Activated T-helper 1 cell treated with anti-CD3 and anti-CD28 coated beads, Interleukin-2, amount 50 U/mL, for 16 hours (primary cell): ENCODE results near the gene FARSA.
"Not testable (repeated sequence)": the region's sequence is repeated elsewhere in the genome, so short reads cannot be mapped to it uniquely, and the experiment has no call there.

Experiments used
- DNase-seq, 2 donors: peaks; one replicate each; pipeline ENCODE4 v3.0.0-alpha.2; 2020; ENCODE audit warnings: low read depth in 1 of 2, low spot score in 1 of 2

Gene FARSA

DNA sequence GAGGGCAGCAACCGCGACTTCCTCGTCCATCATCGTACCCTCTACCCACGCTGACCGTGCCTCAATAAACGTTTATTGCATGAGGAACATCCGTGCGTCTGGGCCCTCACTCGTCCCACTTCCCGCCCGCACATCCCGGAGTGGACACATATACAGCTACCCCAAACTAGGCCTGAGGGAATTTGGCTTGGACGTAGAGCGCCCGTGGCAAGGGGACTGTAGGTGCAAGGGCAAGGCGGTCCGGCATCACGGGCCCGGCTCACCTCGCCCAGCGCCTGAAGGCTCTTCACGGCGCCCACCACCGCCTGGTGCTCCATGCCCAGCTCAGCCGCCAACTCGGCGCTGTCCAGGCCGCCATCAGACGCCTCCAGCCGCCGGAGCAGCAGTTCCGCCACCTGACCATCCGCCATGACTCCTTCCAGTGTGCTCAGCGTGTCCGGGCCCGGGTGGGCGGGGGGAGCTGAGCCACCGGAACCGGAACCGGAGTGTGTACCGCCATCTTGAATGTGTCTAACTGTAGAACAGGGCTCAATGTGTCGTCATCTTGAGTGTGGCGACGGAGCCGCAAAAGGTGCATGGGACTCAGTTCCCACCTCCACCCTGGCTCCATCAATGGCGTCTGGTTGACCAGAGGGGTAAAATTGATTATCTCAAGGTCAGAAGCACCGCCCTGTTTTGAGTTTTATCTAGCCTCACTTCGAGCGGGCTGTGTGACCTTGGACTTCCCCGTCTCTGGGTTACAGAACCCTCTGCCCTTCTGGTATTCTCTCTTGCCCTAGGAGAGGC is at the start of gene FARSA:
Gene FARSA, minus strand, starts transcription at position 425 of the 786 bp plus-strand sequence. Its CDS starts 15 bp downstream, at position 410.
- DNase-seq, result peak; percentile 74 to 83

DNA sequence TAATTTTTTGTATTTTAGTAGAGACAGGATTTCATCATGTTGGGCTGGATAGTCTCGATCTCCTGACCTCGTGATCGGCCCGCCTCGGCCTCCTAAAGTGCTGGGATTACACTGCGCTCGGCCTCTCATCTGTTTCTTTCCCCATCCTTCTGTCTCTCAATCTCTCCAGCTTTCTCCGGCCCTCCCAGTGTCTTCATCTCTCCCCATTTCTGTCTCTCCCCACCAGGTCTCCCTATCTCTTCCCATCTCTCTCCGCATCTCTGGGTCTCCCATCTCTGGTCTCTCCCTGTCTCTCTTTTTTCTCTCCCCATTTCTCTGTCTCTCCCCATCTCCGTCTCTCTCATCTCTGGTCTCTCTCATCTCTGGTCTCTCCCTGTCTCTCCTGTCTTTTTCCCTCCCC is 49.6 kb upstream of the FARSA start:
- no peak for DNase-seq

DNA sequence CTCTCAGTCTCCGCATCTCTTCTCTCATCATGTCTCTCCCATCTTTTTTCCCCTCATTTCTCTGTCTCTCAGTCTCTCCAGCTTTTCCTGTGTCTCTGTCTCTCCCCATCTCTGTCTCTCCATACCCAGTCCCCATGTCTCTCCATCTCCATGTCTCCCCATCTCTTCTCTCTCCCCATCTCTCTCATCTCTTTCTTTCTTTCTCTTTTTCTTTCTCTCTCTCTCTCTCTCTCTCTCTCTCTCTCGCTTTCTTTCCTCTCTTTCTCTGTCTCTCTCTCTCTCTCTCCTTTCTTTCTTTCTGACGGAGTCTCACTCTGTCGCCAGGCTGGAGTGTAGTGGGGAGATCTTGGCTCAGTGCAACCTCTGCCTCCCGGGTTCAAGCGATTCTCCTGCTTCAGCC is 49.1 kb upstream of the FARSA start:
- DNase-seq, result no peak

DNA sequence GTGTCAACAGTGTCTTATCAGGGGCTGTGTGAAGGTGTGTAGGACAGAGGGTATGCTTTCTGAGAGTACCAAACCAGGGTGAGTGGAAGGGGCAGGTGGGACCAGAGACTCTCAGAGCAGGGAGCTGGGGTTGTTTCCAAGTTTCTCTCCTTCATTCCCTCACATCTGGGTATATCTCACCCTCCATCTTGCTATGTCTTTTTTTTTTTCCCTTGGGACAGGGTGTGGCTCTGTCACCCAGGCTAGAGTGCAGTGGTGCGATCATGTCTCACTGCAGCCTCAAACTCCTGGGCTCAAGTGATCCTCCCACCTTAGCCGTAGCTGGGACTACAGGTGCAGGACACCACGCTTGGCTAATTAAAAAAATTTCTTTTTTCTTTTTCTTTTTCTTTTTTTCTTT is 46.5 kb upstream of the FARSA start:
- DNase-seq, result no peak

DNA sequence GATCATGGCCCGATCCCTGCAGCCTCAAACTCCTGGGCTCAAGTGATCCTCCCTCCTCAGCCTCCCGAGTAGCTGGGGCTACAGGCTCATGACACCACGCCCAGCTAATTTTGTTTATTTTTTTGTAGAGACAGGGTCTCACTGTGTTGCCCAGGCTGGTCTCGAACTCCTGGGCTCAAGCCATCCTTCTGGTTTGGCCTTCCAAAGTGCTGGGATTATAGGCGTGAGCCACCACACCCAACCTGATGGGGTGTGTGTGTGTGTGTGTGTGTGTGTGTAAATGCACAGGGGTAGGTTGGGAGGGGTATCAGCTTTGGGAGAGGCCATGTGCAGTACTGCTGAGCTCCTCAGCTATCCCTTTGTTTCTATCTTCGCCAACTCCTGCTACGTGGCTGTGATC is 42.6 kb upstream of the FARSA start:
- not testable (repeated sequence) for DNase-seq

DNA sequence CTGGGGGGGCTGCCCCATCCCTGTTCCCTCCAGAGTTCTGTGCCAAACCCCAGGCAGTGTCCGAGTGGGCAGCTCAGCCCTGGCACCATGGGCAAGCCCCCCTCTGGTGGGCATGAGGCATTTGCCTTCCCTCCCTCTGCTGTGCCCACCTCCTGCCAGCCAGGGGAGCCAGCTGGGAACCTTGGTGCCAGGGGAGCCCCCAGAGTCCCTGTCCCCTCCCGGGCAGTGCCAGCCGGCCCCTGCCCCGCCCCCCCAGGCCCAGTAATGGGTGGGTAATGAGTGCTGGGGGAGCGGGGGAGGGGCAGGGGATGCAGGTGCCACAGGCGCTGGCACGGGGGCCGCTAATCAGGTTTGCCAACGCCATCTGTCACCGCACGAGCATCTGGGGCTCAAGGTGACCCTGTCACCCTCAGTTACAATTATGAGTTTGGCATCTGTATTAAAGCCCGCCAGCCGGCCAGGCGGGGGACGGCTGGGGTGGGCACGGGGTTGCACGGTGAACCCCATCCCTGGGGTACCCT is 41.8 kb upstream of the FARSA start:
- DNase-seq, result no peak

DNA sequence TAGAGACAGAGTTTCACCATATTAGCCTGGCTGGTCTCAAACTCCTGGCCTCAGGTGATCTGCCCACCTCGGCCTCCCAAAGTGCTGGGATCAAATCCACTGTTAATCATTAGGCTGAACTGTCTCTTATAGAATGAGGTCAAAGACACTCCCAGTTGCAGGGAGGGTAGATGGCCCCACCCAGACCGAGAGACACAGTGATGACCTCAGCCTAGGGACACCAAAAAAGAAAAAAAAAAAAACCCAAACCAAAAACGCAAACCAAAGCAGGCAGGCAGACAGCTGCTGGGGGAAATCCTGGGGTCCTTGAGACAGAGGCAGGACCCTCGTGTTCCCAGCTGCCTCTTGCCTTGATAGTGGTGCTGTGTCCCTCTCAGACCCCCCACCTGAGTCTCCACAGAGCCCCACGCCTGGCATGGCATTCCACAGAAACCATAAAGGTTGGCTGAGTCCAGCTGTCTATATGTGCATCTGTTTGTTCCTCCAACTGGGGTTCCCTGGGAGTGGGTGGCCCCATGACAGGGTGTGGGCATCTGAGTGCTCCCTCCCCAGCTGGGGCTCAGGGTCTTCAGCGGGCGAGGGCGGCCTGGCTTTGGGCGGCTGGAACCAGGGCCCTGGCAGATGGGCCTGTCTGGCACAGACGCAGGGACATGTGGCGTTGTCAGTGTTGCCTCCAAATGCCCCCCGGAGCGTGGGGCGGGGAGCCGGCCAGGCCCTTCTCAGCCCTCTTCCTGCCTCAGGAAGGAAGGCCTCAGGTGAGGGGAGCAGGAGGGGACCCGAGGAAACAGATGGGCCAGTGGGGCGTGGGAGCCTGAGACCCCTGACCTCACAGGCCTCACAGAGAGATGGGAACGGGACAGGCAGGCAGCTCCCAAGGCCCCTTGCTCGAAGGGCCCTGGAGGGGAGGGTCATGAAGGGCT is 41.0 kb upstream of the FARSA start:
- no peak for DNase-seq

DNA sequence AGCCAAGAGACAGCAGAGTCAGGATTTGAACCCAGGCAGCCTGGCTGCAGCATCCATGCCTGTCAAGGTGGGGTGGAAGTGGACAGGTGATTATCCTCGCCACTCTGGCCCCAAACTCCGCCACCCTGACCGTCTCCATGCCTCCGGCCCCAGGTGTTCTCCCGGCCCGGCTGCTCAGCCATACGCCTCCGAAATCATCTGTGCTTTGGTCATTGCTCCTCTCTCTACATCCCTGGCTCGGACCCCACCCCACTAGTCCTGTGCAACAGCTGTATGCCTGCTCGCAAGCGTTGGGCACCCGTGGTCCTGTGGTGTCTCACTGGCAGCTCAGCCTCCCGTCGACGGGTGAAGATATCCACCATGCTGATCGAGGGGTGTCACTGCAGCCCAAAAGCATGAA is 39.7 kb upstream of the FARSA start:
- no peak for DNase-seq

DNA sequence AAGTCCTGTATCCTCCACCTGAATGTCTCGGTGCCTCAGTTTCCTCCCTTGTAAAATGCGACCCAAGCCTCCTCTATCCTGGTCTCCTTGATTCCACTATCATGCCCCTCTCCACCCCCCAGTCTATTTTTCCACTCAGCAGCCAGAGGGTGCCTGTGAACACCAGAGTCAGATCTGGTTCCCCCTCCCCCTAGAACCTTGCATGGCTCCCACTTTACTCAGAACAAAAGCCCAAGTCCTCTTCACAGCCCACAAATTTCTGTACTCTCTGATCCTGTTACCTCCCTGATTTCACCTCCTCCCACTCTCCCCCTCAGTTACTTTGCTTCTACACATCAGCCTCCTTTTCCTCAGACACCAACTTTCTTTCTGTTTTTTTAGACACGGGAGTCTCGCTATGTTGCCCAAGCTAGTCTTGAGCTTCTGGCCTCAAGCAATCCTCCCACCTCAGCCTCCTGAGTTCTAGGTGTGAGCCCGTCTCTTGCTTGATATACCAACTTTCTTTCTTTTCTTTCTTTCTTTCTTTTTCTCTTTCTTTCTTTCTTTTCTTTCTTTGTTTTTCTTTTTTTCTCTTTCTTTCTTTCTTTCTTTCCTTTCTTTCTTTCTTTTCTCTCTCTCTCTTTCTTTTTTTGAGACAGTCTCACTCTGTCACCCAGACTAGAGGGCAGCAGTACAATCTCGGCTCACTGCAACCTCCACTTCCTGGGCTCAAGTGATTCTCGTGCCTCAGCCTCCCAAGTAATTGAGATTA is 36.7 kb upstream of the FARSA start:
- DNase-seq, result no peak

DNA sequence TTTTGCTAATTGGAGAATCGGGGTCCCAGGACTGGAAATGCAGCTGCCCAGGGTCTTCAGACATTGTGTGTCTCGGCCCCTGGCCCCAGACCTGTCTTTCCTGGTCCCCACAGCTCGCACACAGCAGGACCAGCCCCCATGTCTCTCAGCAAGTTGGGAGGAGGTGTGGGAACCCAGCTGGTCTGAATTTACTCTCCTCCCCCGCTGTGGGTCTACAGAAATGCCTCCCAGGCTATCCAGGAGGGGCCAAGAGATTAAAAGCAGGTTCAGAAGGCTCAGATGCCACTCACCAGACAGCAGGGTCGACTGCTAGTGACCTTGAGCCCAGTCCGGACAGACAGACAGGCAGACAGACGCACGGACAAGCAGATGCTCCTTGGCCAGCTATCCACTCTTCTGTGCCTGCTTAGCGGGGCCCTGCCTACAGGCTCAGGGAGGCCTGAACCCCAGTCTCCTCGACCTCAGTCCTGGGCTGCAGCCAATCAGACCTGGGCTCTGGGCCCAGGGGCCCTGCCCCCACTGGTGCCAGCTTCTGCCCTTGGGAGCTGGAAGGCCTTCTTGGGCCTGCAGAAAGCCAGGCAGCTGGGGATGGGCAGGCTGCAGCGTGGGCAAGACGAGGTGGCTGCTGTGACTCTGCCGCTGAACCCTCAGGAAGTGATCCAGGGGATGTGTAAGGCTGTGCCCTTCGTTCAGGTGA is 35.9 kb upstream of the FARSA start, which contains the start of gene DAND5:
Gene DAND5, plus strand, starts transcription at position 285 of the 697 bp plus-strand sequence. Its CDS starts 85 bp downstream, at position 370.
- DNase-seq, result no peak

DNA sequence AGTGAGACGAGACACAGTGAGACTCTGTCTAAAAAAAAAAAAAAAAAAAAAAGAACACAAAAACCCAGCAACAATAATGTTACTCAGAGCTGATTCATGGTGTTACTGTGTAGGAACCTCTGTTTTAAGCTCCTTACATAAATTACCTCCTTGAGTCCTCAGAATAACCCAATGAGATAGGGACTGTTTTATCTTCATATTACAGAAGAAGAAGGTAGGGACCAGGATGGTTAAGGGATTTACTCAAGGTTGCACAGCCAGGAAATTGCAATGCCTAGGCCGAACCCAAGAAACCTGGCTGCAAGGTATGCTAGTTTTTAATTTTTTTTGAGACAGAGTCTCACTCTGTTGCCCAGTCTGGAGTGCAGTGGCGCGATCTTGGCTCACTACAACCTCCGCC is 34.4 kb upstream of the FARSA start:
- DNase-seq, result no peak

DNA sequence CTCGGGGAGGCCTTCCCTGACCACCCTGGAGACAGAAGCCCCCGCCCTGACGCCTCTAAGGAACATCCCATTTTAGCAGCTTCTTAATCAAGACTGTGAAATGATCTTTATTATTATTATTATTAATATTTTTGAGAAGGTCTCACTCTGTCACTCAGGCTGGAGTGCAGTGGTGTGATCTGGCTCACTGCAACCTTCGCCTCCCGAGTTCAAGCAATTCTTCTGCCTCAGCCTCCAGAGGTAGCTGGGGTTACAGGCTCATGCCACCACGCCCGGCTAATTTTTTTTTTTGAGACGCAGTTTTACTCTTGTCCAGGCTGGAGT is 32.3 kb upstream of the FARSA start:
- DNase-seq, result no peak

DNA sequence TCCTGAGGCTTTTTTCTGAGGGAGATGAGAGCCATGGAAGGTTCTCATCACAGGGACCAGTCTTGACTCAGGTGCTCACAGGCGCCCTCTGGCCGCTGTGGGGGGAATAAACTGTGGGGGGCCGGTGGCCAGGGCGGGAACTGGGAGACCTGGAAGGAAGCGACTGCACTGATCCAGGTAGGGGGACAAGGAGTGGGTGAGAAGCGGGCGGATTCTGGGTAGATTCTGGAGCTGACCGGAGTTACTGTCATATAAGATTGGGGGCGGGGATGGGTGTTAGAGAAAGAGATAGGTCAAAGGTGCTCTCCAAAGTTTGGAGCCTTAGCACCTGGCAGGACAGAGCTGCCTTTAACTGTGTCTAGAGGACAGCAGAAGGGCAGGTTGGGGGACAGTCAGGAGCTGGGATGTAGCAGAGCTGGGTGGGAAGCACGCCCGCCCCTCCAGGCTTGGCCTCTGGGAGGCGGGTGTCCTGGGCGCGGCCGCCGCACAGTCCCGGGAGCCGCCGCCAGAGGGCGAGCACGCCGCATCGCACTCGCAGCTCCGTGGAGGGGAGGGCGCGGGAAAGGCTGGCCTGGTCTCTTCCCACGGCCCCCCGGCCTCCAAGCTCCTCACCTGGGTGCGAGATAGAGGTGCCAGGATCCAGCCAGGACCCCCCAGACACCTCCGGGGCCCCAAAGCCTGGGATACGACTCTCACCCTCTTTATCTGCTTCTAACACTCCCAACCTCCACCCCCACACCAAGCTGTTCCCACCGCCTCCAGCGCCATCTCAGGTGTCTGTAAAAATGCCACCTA is 31.7 kb upstream of the FARSA start:
- peak; percentile 66 to 72 for DNase-seq

DNA sequence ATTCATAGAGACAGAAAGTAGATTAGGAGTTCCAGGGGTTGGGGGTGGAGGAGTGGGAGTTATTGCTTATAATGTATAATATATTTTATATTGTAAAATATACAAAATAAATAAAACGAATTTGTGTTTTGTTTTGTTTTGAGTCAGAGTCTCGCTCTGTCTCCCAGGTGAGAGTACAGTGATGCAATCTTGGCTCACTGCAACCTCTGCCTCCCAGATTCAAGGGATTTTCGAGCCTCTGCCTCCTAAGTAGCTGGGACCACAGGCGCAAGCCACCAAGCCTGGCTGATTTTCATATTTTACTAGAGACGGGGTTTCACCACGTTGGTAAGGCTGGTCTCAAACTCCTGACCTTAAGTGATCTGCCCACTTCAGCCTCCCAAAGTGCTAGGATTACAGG is 26.0 kb upstream of the FARSA start:
- no peak for DNase-seq

DNA sequence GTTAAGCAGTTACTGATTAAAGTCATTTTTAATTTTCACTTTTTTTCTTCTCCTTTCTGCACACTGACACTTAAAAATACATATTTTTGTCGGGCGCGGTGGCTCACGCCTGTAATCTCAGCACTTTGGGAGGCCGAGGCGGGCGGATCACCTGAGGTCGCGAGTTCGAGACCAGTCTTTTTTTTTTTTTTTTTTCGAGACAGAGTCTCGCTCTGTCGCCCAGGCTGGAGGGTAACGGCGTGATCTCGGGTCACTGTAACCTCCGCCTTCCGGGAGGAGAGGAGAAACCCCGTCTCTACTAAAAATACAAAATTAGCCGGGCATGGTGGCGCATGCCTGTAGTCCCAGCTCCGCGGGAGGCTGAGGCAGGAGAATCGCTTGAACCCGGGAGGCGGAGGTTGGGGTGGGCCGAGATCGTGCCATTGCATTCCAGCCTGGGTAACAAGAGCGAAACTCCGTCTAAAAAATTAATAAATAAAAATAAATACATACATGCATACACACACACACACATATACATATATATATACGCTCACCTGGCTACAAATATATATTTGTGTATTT is 24.0 kb upstream of the FARSA start:
- not testable (repeated sequence) for DNase-seq

DNA sequence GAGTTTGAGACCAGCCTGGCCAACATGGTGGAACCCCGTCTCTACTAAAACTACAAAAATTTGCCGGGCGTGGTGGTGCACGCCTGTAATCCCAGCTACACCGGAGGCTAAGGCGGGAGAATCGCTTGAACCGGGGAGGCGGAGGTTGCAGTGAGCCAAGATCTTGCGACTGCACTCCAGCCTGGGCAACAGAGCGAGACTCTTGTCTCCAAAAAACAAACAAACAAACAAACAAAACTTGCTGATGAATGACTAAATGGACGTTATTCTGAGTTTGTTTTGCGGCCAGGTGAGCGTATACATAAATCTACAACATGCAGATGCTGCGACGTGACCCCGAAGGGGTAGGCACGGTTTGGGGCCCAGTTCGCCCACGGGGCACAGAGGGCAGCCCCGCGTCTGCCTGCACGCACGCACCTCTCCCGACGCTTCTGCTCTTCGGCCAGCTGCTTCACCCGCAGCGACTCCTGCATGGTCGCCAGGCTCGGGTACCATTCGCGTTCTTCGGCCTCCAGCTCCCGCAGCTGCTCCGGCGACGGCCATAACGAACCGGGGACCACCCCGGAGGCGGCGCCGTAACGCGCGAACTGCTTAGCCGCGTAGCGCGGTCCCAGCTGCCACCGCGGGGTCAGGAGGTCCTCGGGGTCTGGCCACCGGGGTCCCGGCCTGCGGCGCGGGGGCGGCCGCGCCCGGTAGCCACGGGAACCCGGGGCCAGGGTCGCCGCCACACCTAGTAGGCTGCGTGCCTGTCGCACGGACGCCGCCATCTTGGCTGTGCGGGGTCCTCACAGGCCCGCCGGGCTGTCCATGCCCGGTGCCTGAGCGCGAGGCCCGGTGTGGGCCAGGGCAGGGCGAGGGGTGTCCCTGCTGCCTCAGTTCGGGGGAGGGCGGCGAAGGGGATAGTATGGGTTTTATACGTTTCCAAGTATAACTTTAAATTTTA is 23.2 kb upstream of the FARSA start, which contains the start of gene GADD45GIP1:
Gene GADD45GIP1, minus strand, starts transcription at position 778 of the 943 bp plus-strand sequence. Its CDS starts 11 bp downstream, at position 767.
- peak; percentile 65 to 69 for DNase-seq

DNA sequence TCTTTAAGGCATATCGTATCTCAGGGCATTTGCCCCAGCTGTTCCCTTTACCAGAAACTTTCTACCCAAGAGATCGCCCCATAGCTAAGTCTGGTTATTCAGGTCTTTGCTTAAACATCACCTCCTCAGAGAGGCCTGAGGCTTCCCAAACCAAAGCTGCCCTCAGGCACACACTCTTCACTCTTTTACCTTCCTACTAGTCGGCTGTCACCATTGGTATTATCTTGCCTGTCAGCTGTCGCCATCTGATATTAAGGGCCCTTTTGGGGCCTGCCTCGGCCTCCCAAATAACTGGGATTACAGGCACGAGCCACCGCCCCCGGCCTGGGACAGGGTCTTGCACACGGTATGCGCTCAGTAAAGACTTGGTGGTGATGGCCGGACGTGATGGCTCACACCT is 22.5 kb upstream of the FARSA start:
- no peak for DNase-seq

DNA sequence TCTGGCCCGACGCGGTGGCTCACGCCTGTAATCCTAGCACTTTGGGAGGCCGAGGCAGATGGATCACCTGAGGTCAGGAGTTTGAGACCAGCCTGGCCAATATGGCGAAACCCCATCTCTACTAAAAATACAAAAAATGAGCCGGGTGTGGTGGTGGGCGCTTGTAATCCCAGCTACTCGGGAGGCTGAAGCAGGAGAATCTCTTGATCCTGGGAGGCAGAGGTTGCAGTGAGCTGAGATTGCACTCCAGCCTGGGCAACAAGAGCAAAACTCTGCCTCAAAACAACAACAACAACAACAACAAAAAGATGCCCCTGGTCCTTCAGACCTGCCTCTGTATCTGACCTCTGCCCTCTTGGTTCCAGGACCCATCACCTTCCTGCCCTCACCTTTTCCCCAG is 22.1 kb upstream of the FARSA start:
- not testable (repeated sequence) for DNase-seq
